Large intestine (tissue), 3 donors: Measurements from ENCODE around the gene ZFP1. TPM values are rescaled to one million over a fixed set of nuclear protein-coding genes. Genes with fewer than 3 reads are reported as not detected.
"Not testable (repeated sequence)": the region's sequence is repeated elsewhere in the genome, so short reads cannot be mapped to it uniquely, and the experiment has no call there.

ENCODE experiments used
- DNase-seq, 2 donors: peaks; one replicate each; pipeline versions ENCODE4 v3.0.0 to v3.0.0-alpha.2; 2013
- H3K27ac ChIP-seq: one replicate; pipeline ENCODE4 v1.5.1; 2013; ENCODE audit warnings: low read length
- H3K27me3 ChIP-seq: 2 replicates; pipeline ENCODE4 v1.6.1; 2013; ENCODE audit warnings: low read length; ENCODE audit not compliant: control insufficient read depth, insufficient read depth
- H3K36me3 ChIP-seq: 2 replicates; pipeline ENCODE4 v1.6.1; 2013; ENCODE audit warnings: low read length; ENCODE audit not compliant: control insufficient read depth, insufficient read depth
- H3K4me1 ChIP-seq: one replicate; pipeline ENCODE4 v1.6.1; 2013; ENCODE audit warnings: low read length; ENCODE audit not compliant: control insufficient read depth, insufficient read depth
- H3K4me3 ChIP-seq: one replicate; pipeline ENCODE4 v1.5.1; 2013; ENCODE audit warnings: low read length
- H3K9me3 ChIP-seq: one replicate; pipeline ENCODE4 v1.6.1; 2013; ENCODE audit warnings: mild to moderate bottlenecking, low read depth, low read length, moderate library complexity; ENCODE audit not compliant: control insufficient read depth
- WGBS: methylation state at CpG from one replicate; pipeline ENCODE4 v1.1.5; 2013; ENCODE audit warnings: low lambda C conversion rate; ENCODE audit not compliant: insufficient coverage; 5-methylcytosine and 5-hydroxymethylcytosine counted together
- polyA plus RNA-seq: library from polyadenylated mRNA; unstranded; fragments of 120-200 nt; gene quantifications from one replicate; pipeline ENCODE4 v1.2.1, GENCODE V29; 2013

The ZFP1 gene
- polyA plus RNA-seq, 1 donor = 8.3 TPM

GRCh38 chr16:75209944-75210343 lies 61.6 kb downstream of the ZFP1 start:
- H3K27me3 ChIP-seq = no peaks in the 10 kb centered on the region
- no peaks in the 10 kb centered on the region for H3K36me3 ChIP-seq
- H3K4me3 ChIP-seq = no peak overlapping the region
- no peaks in the 10 kb centered on the region for H3K4me1 ChIP-seq
- H3K9me3 ChIP-seq = no peaks in the 10 kb centered on the region
- no peak for DNase-seq
- H3K27ac ChIP-seq = no peak overlapping the region
- WGBS = no CpG with 5 or more reads among the region's 5 CpGs

- not testable (repeated sequence) for H3K27me3 ChIP-seq, H3K4me3 ChIP-seq, H3K27ac ChIP-seq, DNase-seq, H3K4me1 ChIP-seq, H3K9me3 ChIP-seq, H3K36me3 ChIP-seq
- no CpG with 5 or more reads among the region's 10 CpGs for WGBS
Observed at GRCh38 chr16:75211286-75211685, 63.0 kb downstream of the ZFP1 start.

GRCh38 chr16:75216127-75216526 lies 67.8 kb downstream of the ZFP1 start:
- Histone ChIP-seq H3K36me3 (no peaks in the 10 kb centered on the region), H3K4me1 (no peaks in the 10 kb centered on the region), H3K27me3 (no peaks in the 10 kb centered on the region), H3K27ac (no peak overlapping the region), H3K4me3 (no peak overlapping the region), H3K9me3 (no peaks in the 10 kb centered on the region)
- no peak for DNase-seq
- no CpG with 5 or more reads among the region's 2 CpGs for WGBS

GRCh38 chr16:75216576-75216975 lies 68.3 kb downstream of the ZFP1 start:
- no peaks in the 10 kb centered on the region for H3K27me3 ChIP-seq
- H3K36me3 ChIP-seq = no peaks in the 10 kb centered on the region
- H3K4me1 ChIP-seq = no peaks in the 10 kb centered on the region
- no peaks in the 10 kb centered on the region for H3K9me3 ChIP-seq
- WGBS = no CpG with 5 or more reads among the region's 7 CpGs
- DNase-seq = no peak
- no peak overlapping the region for H3K27ac ChIP-seq
- no peak overlapping the region for H3K4me3 ChIP-seq

- H3K4me3 ChIP-seq = no peak overlapping the region
Observed at GRCh38 chr16:75217389-75217851, 69.1 kb downstream of the ZFP1 start.

GRCh38 chr16:75218256-75219076 lies 70.1 kb downstream of the ZFP1 start, which contains the start of gene CTRB1:
Gene CTRB1 (plus strand): TSS chr16:75218988. CDS start chr16:75219008, 20 bp downstream.
- Histone ChIP-seq H3K27me3 (no peaks in the 10 kb centered on the region), H3K4me3 (no peak within 1 kb of the TSS), H3K27ac (no peak within 1 kb of the TSS), H3K36me3 (no peaks in the 10 kb centered on the region), H3K4me1 (no peaks in the 10 kb centered on the region), H3K9me3 (no peaks in the 10 kb centered on the region)
- WGBS = 100% methylated on average over 1 of the region's 19 CpGs
- no peak for DNase-seq

More at GRCh38 chr16:75217389-75217851, 69.1 kb downstream of the ZFP1 start:
- 100% methylated on average over 1 of the region's 11 CpGs for WGBS
- DNase-seq = no peak
- Histone ChIP-seq H3K27me3 (no peaks in the 10 kb centered on the region), H3K9me3 (no peaks in the 10 kb centered on the region), H3K36me3 (no peaks in the 10 kb centered on the region), H3K4me1 (no peaks in the 10 kb centered on the region), H3K27ac (no peak overlapping the region)

- no peak for DNase-seq
- Histone ChIP-seq H3K27ac (no peak overlapping the region), H3K36me3 (no peaks in the 10 kb centered on the region), H3K9me3 (no peaks in the 10 kb centered on the region), H3K4me1 (no peaks in the 10 kb centered on the region), H3K4me3 (no peak overlapping the region), H3K27me3 (no peaks in the 10 kb centered on the region)
- no CpG with 5 or more reads among the region's 4 CpGs for WGBS
Observed at GRCh38 chr16:75219088-75219487, 70.8 kb downstream of the ZFP1 start.

GRCh38 chr16:75219838-75220237 lies 71.5 kb downstream of the ZFP1 start:
- no peaks in the 10 kb centered on the region for H3K27me3 ChIP-seq
- H3K36me3 ChIP-seq = no peaks in the 10 kb centered on the region
- no peaks in the 10 kb centered on the region for H3K9me3 ChIP-seq
- no CpG with 5 or more reads among the region's 5 CpGs for WGBS
- no peak for DNase-seq
- H3K27ac ChIP-seq = no peak overlapping the region
- no peaks in the 10 kb centered on the region for H3K4me1 ChIP-seq
- H3K4me3 ChIP-seq = no peak overlapping the region

Other genes with a start within 250 kb of the ZFP1 start
- gene WDR59, start 163.4 kb upstream of the ZFP1 start, polyA plus RNA-seq = 66.8 TPM
- gene ZNRF1, start 149.5 kb upstream of the ZFP1 start, polyA plus RNA-seq = 14.0 TPM
- 2.2 TPM for gene LDHD, start 31.7 kb upstream of the ZFP1 start, polyA plus RNA-seq
- not detected for gene CTRB2, start 58.6 kb downstream of the ZFP1 start, polyA plus RNA-seq
- not detected for gene CTRB1, start 70.5 kb downstream of the ZFP1 start, polyA plus RNA-seq
- gene BCAR1, start 103.1 kb downstream of the ZFP1 start, polyA plus RNA-seq = 58.6 TPM